ENCODE data around the gene SYN1.

- TF ChIP-seq EZH2 (IDR thresholded peaks at IDR 0.05), result no peak
- no peak for TF ChIP-seq CTCF (IDR thresholded peaks at IDR 0.05)
- no peak for TF ChIP-seq EZH2phosphoT487 (IDR thresholded peaks at IDR 0.05)
Measured at GRCh38 chrX:47620303-47620685, 637 bp upstream of the SYN1 start.

Measured in neural progenitor cell (in vitro differentiated cells).